ENCODE results near the gene KIF26B.

KIF26B gene

GRCh38 chr1:245221805-245222204 lies 67.0 kb downstream of the KIF26B start:
- Histone ChIP-seq H3K4me3 (no peak overlapping the region), H3K27ac (peak overlapping the region in 1 of 21 experiments; percentile 18)

GRCh38 chr1:245222931-245223595 lies 68.3 kb downstream of the KIF26B start:
- Histone ChIP-seq H3K27ac (no peak overlapping the region), H3K4me3 (no peak overlapping the region)

- H3K27ac ChIP-seq, result peak overlapping the region in 1 of 21 experiments; percentile 21
- no peak overlapping the region for H3K4me3 ChIP-seq
Measured at GRCh38 chr1:245225322-245226202, 70.8 kb downstream of the KIF26B start.

- H3K27ac ChIP-seq, result no peak overlapping the region
- no peak overlapping the region for H3K4me3 ChIP-seq
Measured at GRCh38 chr1:245226203-245226499, 71.4 kb downstream of the KIF26B start.

GRCh38 chr1:245229051-245229450 lies 74.3 kb downstream of the KIF26B start:
- H3K4me3 ChIP-seq, result no peak overlapping the region

GRCh38 chr1:245232931-245233330 lies 78.1 kb downstream of the KIF26B start:
- Histone ChIP-seq H3K4me3 (no peak overlapping the region), H3K27ac (no peak overlapping the region)

More at GRCh38 chr1:245229051-245229450, 74.3 kb downstream of the KIF26B start:
- H3K27ac ChIP-seq, result no peak overlapping the region

GRCh38 chr1:245234217-245235081 lies 79.7 kb downstream of the KIF26B start:
- peak overlapping the region in 1 of 21 experiments; percentile 27 for H3K27ac ChIP-seq
- H3K4me3 ChIP-seq, result no peak overlapping the region

GRCh38 chr1:245235156-245235555 lies 80.4 kb downstream of the KIF26B start:
- Histone ChIP-seq H3K27ac (no peak overlapping the region), H3K4me3 (no peak overlapping the region)

- H3K27ac ChIP-seq, result no peak overlapping the region
- no peak overlapping the region for H3K4me3 ChIP-seq
Measured at GRCh38 chr1:245240648-245241165, 85.9 kb downstream of the KIF26B start.

- no peak overlapping the region for H3K4me3 ChIP-seq
Measured at GRCh38 chr1:245241526-245242130, 86.8 kb downstream of the KIF26B start.

GRCh38 chr1:245242989-245243388 lies 88.2 kb downstream of the KIF26B start:
- no peak overlapping the region for H3K4me3 ChIP-seq
- no peak overlapping the region for H3K27ac ChIP-seq

More at GRCh38 chr1:245241526-245242130, 86.8 kb downstream of the KIF26B start:
- H3K27ac ChIP-seq, result no peak overlapping the region

GRCh38 chr1:245245021-245245667 lies 90.4 kb downstream of the KIF26B start:
- Histone ChIP-seq H3K4me3 (no peak overlapping the region), H3K27ac (no peak overlapping the region)

GRCh38 chr1:245246433-245246832 lies 91.6 kb downstream of the KIF26B start:
- no peak overlapping the region for H3K4me3 ChIP-seq
- H3K27ac ChIP-seq, result no peak overlapping the region

- Histone ChIP-seq H3K27ac (no peak overlapping the region), H3K4me3 (no peak overlapping the region)
Measured at GRCh38 chr1:245247356-245247755, 92.6 kb downstream of the KIF26B start.

GRCh38 chr1:245247801-245248200 lies 93.0 kb downstream of the KIF26B start:
- no peak overlapping the region for H3K27ac ChIP-seq
- H3K4me3 ChIP-seq, result no peak overlapping the region

GRCh38 chr1:245248231-245248731 lies 93.5 kb downstream of the KIF26B start:
- Histone ChIP-seq H3K27ac (no peak overlapping the region), H3K4me3 (no peak overlapping the region)

- no peak overlapping the region for H3K27ac ChIP-seq
- no peak overlapping the region for H3K4me3 ChIP-seq
Measured at GRCh38 chr1:245255783-245256182, 101.0 kb downstream of the KIF26B start.

- no peak overlapping the region for H3K4me3 ChIP-seq
- no peak overlapping the region for H3K27ac ChIP-seq
Measured at GRCh38 chr1:245256528-245256927, 101.7 kb downstream of the KIF26B start.
